Pancreas (tissue), 10 donors: ENCODE measurements around the gene PDLIM7. TPM values are rescaled to one million over a fixed set of nuclear protein-coding genes. Genes with fewer than 3 reads are reported as not detected.

Source experiments
- ATAC-seq, 4 donors: fragments of 200-7000 bp; cut with Tn5 transposase; one replicate each; pipeline versions ENCODE4 v1.8.0 to v1.9.1; 2020; ENCODE audit warnings: mild to moderate bottlenecking in 4 of 4, moderate library complexity in 4 of 4
- DNase-seq, 6 donors: peaks; one replicate each; pipeline ENCODE4 v3.0.0-alpha.2; 2020
- FAIRE-seq: peaks from 2 replicates; lab custom pipeline; 2012; peaks lifted over from hg19 to GRCh38; lab: Jason Lieb, UNC
- H3K27ac ChIP-seq, 4 donors: fragments of 200-600 bp; sonication (generic); 1 replicate in 3 of 4; 2 replicates in 1 of 4; pipeline versions ENCODE4 v1.5.0 to v1.8.0; 2020
- H3K27me3 ChIP-seq, 4 donors: fragments of 200-600 bp; one replicate each; pipeline ENCODE4 v1.8.0; 2021
- H3K36me3 ChIP-seq, 3 donors: fragments of 200-600 bp; sonication (generic) in 1 of 3; one replicate each; pipeline versions ENCODE4 v1.5.0 to v1.8.0; 2020 to 2021
- H3K4me1 ChIP-seq, 3 donors: fragments of 200-600 bp; one replicate each; pipeline ENCODE4 v1.8.0; 2021
- H3K4me3 ChIP-seq, 4 donors: fragments of 200-600 bp; sonication (generic) in 2 of 4; one replicate each; pipeline versions ENCODE4 v1.5.0 to v1.8.0; 2020 to 2021
- H3K9me3 ChIP-seq, 4 donors: fragments of 200-600 bp; one replicate each; pipeline ENCODE4 v1.8.0; 2021
- CTCF ChIP-seq, 4 donors: fragments of 200-600 bp; sonication (generic) in 3 of 4; IDR thresholded peaks; one replicate each; pipeline versions ENCODE4 v1.5.0 to v1.8.0; 2021; ENCODE audit warnings: antibody characterized with exemption in 4 of 4
- WGBS, 2 donors: extraction: QIAGEN DNeasy Blood & Tissue Kit; methylation state at CpG; one replicate each; pipeline ENCODE4 v1.1.7; 2013; 5-methylcytosine and 5-hydroxymethylcytosine counted together
- intact Hi-C, 3 donors: fragments of 100-400 bp; cut with DNase I; formaldehyde crosslinking; loops; one replicate each; pipeline versions ENCODE4 v1.11.1 to v1.14.2; 2022
- polyA plus RNA-seq, 2 donors: library from polyadenylated mRNA; stranded (reverse); fragments of 200-250 nt; gene quantifications; one replicate each; pipeline ENCODE4 v1.2.3, GENCODE V29; 2013
- total RNA-seq, 6 donors: library from RNA; stranded (reverse); fragmentation: NEBNext Ultra II Directional in 4 of 6; extraction: Animal tissue kit (Norgen Biotek cat#: 25700) in 4 of 6; gene quantifications; one replicate each; pipeline versions ENCODE4 v1.2.1 to v1.2.4, GENCODE V29; 2021 to 2023
- donor health status: healthy with polysubstance abuse.
- donor health status: DM: no; HTN: no; CAD: no; lungs with moderate emphysema.
- donor health status: DM: no; HTN: no; CAD: no.
- donor health status: control.
- donor health status: control.
- donor health status: Bipolar disorder and iron deficiency.
- donor health status: DM: yes; HTN: yes; CAD: no.
- donor health status: DM: no; HTN: no; CAD: no.
- donor health status: DM: no; HTN: no; CAD: no.
- donor health status: DM: yes; HTN: yes; CAD: no.

PDLIM7 gene
- total and polyA plus RNA-seq, 8 donors: 3.9 to 39.9 (median 11.2) TPM

- no peaks in the 10 kb centered on the region for H3K9me3 ChIP-seq
- H3K4me1 ChIP-seq: peaks cover 0 to 3% (median 0%) of the 10 kb centered on the region in 3 donors
- no peaks in the 10 kb centered on the region for H3K36me3 ChIP-seq
- DNase-seq (no peak), FAIRE-seq (no peak), ATAC-seq (peak in 3 of 4 donors; percentile 17 to 33 (median 18))
- no peak overlapping the region for H3K4me3 ChIP-seq
- H3K27ac ChIP-seq: no peak overlapping the region
- H3K27me3 ChIP-seq: no peaks in the 10 kb centered on the region
- intact Hi-C loops: no loop called here
- TF ChIP-seq CTCF (IDR thresholded peaks at IDR 0.05): no peak
- 77 to 83% methylated on average over 14 of the region's 14 CpGs for WGBS, 2 donors
Measured at GRCh38 chr5:177479774-177480173, 17.6 kb downstream of the PDLIM7 start.

- Histone ChIP-seq H3K27ac (no peak overlapping the region), H3K4me1 (peaks cover 0 to 3% (median 0%) of the 10 kb centered on the region in 3 donors), H3K36me3 (no peaks in the 10 kb centered on the region), H3K27me3 (no peaks in the 10 kb centered on the region), H3K9me3 (no peaks in the 10 kb centered on the region), H3K4me3 (no peak overlapping the region)
- no peak for FAIRE-seq
- peak; percentile 62 to 73 (median 68) for ATAC-seq
- peak in 4 of 6 donors; percentile 58 to 77 (median 69) for DNase-seq
- intact Hi-C loops: no loop called here
- WGBS, 2 donors: 42 to 43% methylated on average over 18 of the region's 18 CpGs
- TF ChIP-seq CTCF (IDR thresholded peaks at IDR 0.05): no peak
Measured at GRCh38 chr5:177478711-177479646, 18.4 kb downstream of the PDLIM7 start.

GRCh38 chr5:177477701-177478477 is 19.5 kb downstream of the PDLIM7 start:
- H3K27ac ChIP-seq: no peak overlapping the region
- no peak for FAIRE-seq

GRCh38 chr5:177476531-177477233 is 20.7 kb downstream of the PDLIM7 start:
- Histone ChIP-seq H3K27me3 (no peaks in the 10 kb centered on the region), H3K36me3 (no peaks in the 10 kb centered on the region), H3K4me3 (no peak overlapping the region), H3K27ac (no peak overlapping the region), H3K4me1 (peaks cover 0 to 6% (median 6%) of the 10 kb centered on the region in 3 donors), H3K9me3 (no peaks in the 10 kb centered on the region)
- intact Hi-C loops: no loop called here
- no peak for TF ChIP-seq CTCF (IDR thresholded peaks at IDR 0.05)
- ATAC-seq: no peak
- DNase-seq: peak in 1 of 6 donors; percentile 47
- WGBS, 2 donors: 86 to 89% methylated on average over 18 of the region's 18 CpGs
- no peak for FAIRE-seq

More at GRCh38 chr5:177477701-177478477, 19.5 kb downstream of the PDLIM7 start:
- intact Hi-C loops: no loop called here
- no peaks in the 10 kb centered on the region for H3K9me3 ChIP-seq
- peaks cover 0 to 3% (median 0%) of the 10 kb centered on the region in 3 donors for H3K4me1 ChIP-seq
- no peak for TF ChIP-seq CTCF (IDR thresholded peaks at IDR 0.05)
- H3K4me3 ChIP-seq: no peak overlapping the region
- WGBS, 2 donors: 94% methylated on average over 13 of the region's 13 CpGs
- no peaks in the 10 kb centered on the region for H3K27me3 ChIP-seq
- ATAC-seq (no peak), DNase-seq (peak in 1 of 6 donors; percentile 29)
- no peaks in the 10 kb centered on the region for H3K36me3 ChIP-seq
